Esophagus muscularis mucosa (tissue), 4 donors: ENCODE data around the gene PPP4R4. TPM values are rescaled to one million over a fixed set of nuclear protein-coding genes. Genes with fewer than 3 reads are reported as not detected.

Experiments used
- DNase-seq: peaks from one replicate; pipeline ENCODE4 v3.0.0-alpha.2; 2017; ENCODE audit errors: extremely low spot score
- H3K27ac ChIP-seq, 4 donors: fragments of 200-600 bp; sonication (generic); replicated peaks in 1 of 4; 1 replicate in 3 of 4; 2 replicates in 1 of 4; pipeline ENCODE4 v1.5.1; 2016 to 2019; ENCODE audit warnings: mild to moderate bottlenecking in 1 of 4
- H3K27me3 ChIP-seq, 4 donors: fragments of 200-600 bp; sonication (generic); one replicate each; pipeline versions ENCODE4 v1.5.1 to v1.6.0; 2016 to 2019
- H3K36me3 ChIP-seq, 4 donors: fragments of 200-600 bp; sonication (generic); one replicate each; pipeline ENCODE4 v1.5.1; 2016 to 2019
- H3K4me1 ChIP-seq, 4 donors: fragments of 200-600 bp; sonication (generic); one replicate each; pipeline ENCODE4 v1.5.1; 2016 to 2019
- H3K4me3 ChIP-seq, 4 donors: fragments of 200-600 bp; sonication (generic); 1 replicate in 2 of 4; 2 replicates in 2 of 4; pipeline ENCODE4 v1.5.1; 2016 to 2019; ENCODE audit warnings: mild to moderate bottlenecking in 4 of 4, moderate library complexity in 1 of 4
- H3K9me3 ChIP-seq, 4 donors: fragments of 200-600 bp; sonication (generic); 1 replicate in 3 of 4; 2 replicates in 1 of 4; pipeline ENCODE4 v1.5.1; 2016 to 2019
- CTCF ChIP-seq, 3 experiments: fragments of 200-600 bp in 2 of 3; fragments of 450-650 bp in 1 of 3; sonication (generic) in 2 of 3; IDR thresholded peaks; one replicate each; pipeline ENCODE4 v1.5.1; 2017 to 2019; ENCODE audit warnings: antibody characterized with exemption in 3 of 3, mild to moderate bottlenecking in 2 of 3, moderate library complexity in 1 of 3
- EP300 ChIP-seq: sonication (generic); formaldehyde crosslinking; IDR thresholded peaks from one replicate; pipeline ENCODE4 v1.6.1; 2017; ENCODE audit warnings: antibody characterized with exemption
- POLR2A ChIP-seq: fragments of 450-650 bp; IDR thresholded peaks from one replicate; pipeline ENCODE4 v1.6.1; 2017; ENCODE audit warnings: antibody characterized with exemption, moderate library complexity, mild to moderate bottlenecking, low read depth
- POLR2AphosphoS5 ChIP-seq, 2 donors: sonication (generic); formaldehyde crosslinking; IDR thresholded peaks; one replicate each; pipeline ENCODE4 v1.6.1; 2017; ENCODE audit warnings: antibody characterized with exemption in 2 of 2
- WGBS: methylation state at CpG from one replicate; pipeline ENCODE4 v1.1.5; 2018; 5-methylcytosine and 5-hydroxymethylcytosine counted together
- intact Hi-C: fragments of 100-400 bp; cut with DNase I; formaldehyde crosslinking; loops from one replicate; pipeline ENCODE4 v1.15.1; 2023
- total RNA-seq, 4 donors: library from RNA; depleted of rRNA; stranded (reverse); fragments of >200 nt; gene quantifications; one replicate each; pipeline versions ENCODE4 v1.1.0 to v1.2.1, GENCODE V29; 2016

The PPP4R4 gene
- total RNA-seq, 4 donors from 2014 or later: 0.19 to 0.83 (median 0.34) TPM; not detected in 1

GRCh38 chr14:94139006-94139405, 35.1 kb upstream of the PPP4R4 start:
- Histone ChIP-seq H3K27me3 (peaks cover 0 to 5% (median 0%) of the 10 kb centered on the region in 4 donors), H3K4me3 (no peak overlapping the region), H3K4me1 (peaks cover 0 to 5% (median 2%) of the 10 kb centered on the region in 4 donors), H3K27ac (no peak overlapping the region), H3K36me3 (no peaks in the 10 kb centered on the region), H3K9me3 (no peaks in the 10 kb centered on the region)
- DNase-seq: no peak
- TF ChIP-seq CTCF (IDR thresholded peaks at IDR 0.05) (no peak), POLR2AphosphoS5 (IDR thresholded peaks at IDR 0.05) (no peak), POLR2A (no peak), EP300 (no peak)
- WGBS: 83% methylated on average over 5 of the region's 5 CpGs
- intact Hi-C loops: loop anchor here (5.0 to 10.0 kb wide), 2 partner anchors 87 to 204 kb away; no protein-coding TSS in a partner anchor

GRCh38 chr14:94139421-94139820, 34.7 kb upstream of the PPP4R4 start:
- intact Hi-C loops: loop anchor here (5.0 to 10.0 kb wide), 2 partner anchors 87 to 205 kb away; no protein-coding TSS in a partner anchor
- WGBS: 88% methylated on average over 5 of the region's 5 CpGs
- Histone ChIP-seq H3K4me3 (no peak overlapping the region), H3K27ac (no peak overlapping the region), H3K9me3 (no peaks in the 10 kb centered on the region), H3K27me3 (peaks cover 0 to 5% (median 0%) of the 10 kb centered on the region in 4 donors), H3K4me1 (peaks cover 0 to 5% (median 2%) of the 10 kb centered on the region in 4 donors), H3K36me3 (no peaks in the 10 kb centered on the region)
- no peak for TF ChIP-seq POLR2AphosphoS5 (IDR thresholded peaks at IDR 0.05)
- no peak for TF ChIP-seq EP300
- no peak for TF ChIP-seq POLR2A
- TF ChIP-seq CTCF (IDR thresholded peaks at IDR 0.05): no peak
- peak; percentile 45 for DNase-seq

- Histone ChIP-seq H3K27ac (no peak overlapping the region), H3K4me1 (no peaks in the 10 kb centered on the region), H3K9me3 (no peaks in the 10 kb centered on the region), H3K36me3 (no peaks in the 10 kb centered on the region), H3K27me3 (peaks cover 0 to 5% (median 0%) of the 10 kb centered on the region in 4 donors), H3K4me3 (no peak overlapping the region)
- 85% methylated on average over 3 of the region's 3 CpGs for WGBS
- intact Hi-C loops: no loop called here
- TF ChIP-seq POLR2AphosphoS5 (IDR thresholded peaks at IDR 0.05) (no peak), CTCF (IDR thresholded peaks at IDR 0.05) (no peak), POLR2A (no peak), EP300 (no peak)
- peak; percentile 86 for DNase-seq
Measured at GRCh38 chr14:94142247-94142646, 31.9 kb upstream of the PPP4R4 start.

GRCh38 chr14:94142836-94143235, 31.3 kb upstream of the PPP4R4 start:
- Histone ChIP-seq H3K27me3 (peaks cover 0 to 5% (median 0%) of the 10 kb centered on the region in 4 donors), H3K27ac (no peak overlapping the region), H3K4me1 (no peaks in the 10 kb centered on the region), H3K9me3 (no peaks in the 10 kb centered on the region), H3K4me3 (no peak overlapping the region), H3K36me3 (no peaks in the 10 kb centered on the region)
- intact Hi-C loops: no loop called here
- TF ChIP-seq POLR2AphosphoS5 (IDR thresholded peaks at IDR 0.05) (no peak), POLR2A (no peak), CTCF (IDR thresholded peaks at IDR 0.05) (no peak)
- WGBS: 98% methylated on average over 1 of the region's 1 CpG
- DNase-seq: no peak

GRCh38 chr14:94143239-94143638, 30.9 kb upstream of the PPP4R4 start:
- Histone ChIP-seq H3K9me3 (no peaks in the 10 kb centered on the region), H3K27ac (no peak overlapping the region), H3K4me1 (no peaks in the 10 kb centered on the region), H3K36me3 (no peaks in the 10 kb centered on the region), H3K27me3 (peaks cover 0 to 5% (median 0%) of the 10 kb centered on the region in 4 donors), H3K4me3 (no peak overlapping the region)
- 73% methylated on average over 3 of the region's 3 CpGs for WGBS
- TF ChIP-seq POLR2AphosphoS5 (IDR thresholded peaks at IDR 0.05) (no peak), CTCF (IDR thresholded peaks at IDR 0.05) (peak in 1 of 3 experiments; percentile 11), POLR2A (no peak)
- DNase-seq: peak; percentile 29
- intact Hi-C loops: no loop called here
